IPS-18a (cell line): ENCODE measurements around the gene VPS45.

Source experiments
- H3K27ac ChIP-seq: one replicate; pipeline ENCODE4 v1.5.1; 2013; ENCODE audit warnings: low read length
- H3K27me3 ChIP-seq: one replicate; pipeline ENCODE4 v1.6.1; 2013; ENCODE audit warnings: mild to moderate bottlenecking, low read length; ENCODE audit not compliant: control insufficient read depth, insufficient read depth
- H3K36me3 ChIP-seq: one replicate; pipeline ENCODE4 v1.6.1; 2013; ENCODE audit warnings: low read depth, low read length; ENCODE audit not compliant: control insufficient read depth
- H3K4me1 ChIP-seq: one replicate; pipeline ENCODE4 v1.6.1; 2013; ENCODE audit warnings: low read depth, low read length; ENCODE audit not compliant: control insufficient read depth
- H3K4me3 ChIP-seq: one replicate; pipeline ENCODE4 v1.5.1; 2013; ENCODE audit warnings: low read length
- H3K9ac ChIP-seq: one replicate; pipeline ENCODE4 v1.6.1; 2013; ENCODE audit warnings: mild to moderate bottlenecking, low read length, moderate library complexity
- H3K9me3 ChIP-seq: one replicate; pipeline ENCODE4 v1.6.1; 2013; ENCODE audit warnings: low read depth, low read length; ENCODE audit not compliant: control insufficient read depth

VPS45 gene

GRCh38 chr1:150073516-150073915 lies 5.9 kb downstream of the VPS45 start:
- H3K9ac ChIP-seq = no peak overlapping the region
- peaks cover 3% of the 10 kb centered on the region for H3K4me1 ChIP-seq
- peaks cover 17% of the 10 kb centered on the region for H3K36me3 ChIP-seq
- no peak overlapping the region for H3K4me3 ChIP-seq
- H3K27me3 ChIP-seq = no peaks in the 10 kb centered on the region
- no peaks in the 10 kb centered on the region for H3K9me3 ChIP-seq
- no peak overlapping the region for H3K27ac ChIP-seq

GRCh38 chr1:150076066-150076465 lies 8.5 kb downstream of the VPS45 start:
- Histone ChIP-seq H3K9ac (no peak overlapping the region), H3K4me3 (no peak overlapping the region), H3K9me3 (no peaks in the 10 kb centered on the region), H3K36me3 (peaks cover 24% of the 10 kb centered on the region), H3K27ac (no peak overlapping the region), H3K4me1 (no peaks in the 10 kb centered on the region), H3K27me3 (no peaks in the 10 kb centered on the region)

GRCh38 chr1:150076985-150077384 lies 9.4 kb downstream of the VPS45 start:
- H3K27ac ChIP-seq = no peak overlapping the region
- H3K36me3 ChIP-seq = peaks cover 33% of the 10 kb centered on the region
- H3K9ac ChIP-seq = no peak overlapping the region
- H3K4me3 ChIP-seq = no peak overlapping the region
- H3K4me1 ChIP-seq = no peaks in the 10 kb centered on the region
- H3K27me3 ChIP-seq = no peaks in the 10 kb centered on the region
- H3K9me3 ChIP-seq = no peaks in the 10 kb centered on the region

- no peak overlapping the region for H3K27ac ChIP-seq
- H3K27me3 ChIP-seq = no peaks in the 10 kb centered on the region
- H3K9me3 ChIP-seq = no peaks in the 10 kb centered on the region
- peaks cover 47% of the 10 kb centered on the region for H3K36me3 ChIP-seq
- H3K4me3 ChIP-seq = no peak overlapping the region
- H3K9ac ChIP-seq = no peak overlapping the region
- H3K4me1 ChIP-seq = no peaks in the 10 kb centered on the region
Measured at GRCh38 chr1:150080784-150081183, 13.2 kb downstream of the VPS45 start.

GRCh38 chr1:150082494-150082893 lies 14.9 kb downstream of the VPS45 start:
- no peaks in the 10 kb centered on the region for H3K9me3 ChIP-seq
- peaks cover 47% of the 10 kb centered on the region for H3K36me3 ChIP-seq
- no peak overlapping the region for H3K9ac ChIP-seq
- no peak overlapping the region for H3K27ac ChIP-seq
- H3K4me3 ChIP-seq = no peak overlapping the region
- H3K4me1 ChIP-seq = no peaks in the 10 kb centered on the region
- H3K27me3 ChIP-seq = no peaks in the 10 kb centered on the region

GRCh38 chr1:150083907-150084306 lies 16.3 kb downstream of the VPS45 start:
- H3K4me1 ChIP-seq = no peaks in the 10 kb centered on the region
- no peaks in the 10 kb centered on the region for H3K9me3 ChIP-seq
- H3K4me3 ChIP-seq = no peak overlapping the region
- H3K27ac ChIP-seq = no peak overlapping the region
- no peaks in the 10 kb centered on the region for H3K27me3 ChIP-seq
- no peak overlapping the region for H3K9ac ChIP-seq
- peaks cover 39% of the 10 kb centered on the region for H3K36me3 ChIP-seq

GRCh38 chr1:150085406-150085805 lies 17.8 kb downstream of the VPS45 start:
- Histone ChIP-seq H3K4me3 (no peak overlapping the region), H3K36me3 (peaks cover 34% of the 10 kb centered on the region), H3K9me3 (no peaks in the 10 kb centered on the region), H3K27me3 (no peaks in the 10 kb centered on the region), H3K4me1 (no peaks in the 10 kb centered on the region), H3K27ac (no peak overlapping the region), H3K9ac (no peak overlapping the region)

GRCh38 chr1:150087415-150087814 lies 19.8 kb downstream of the VPS45 start:
- no peak overlapping the region for H3K9ac ChIP-seq

GRCh38 chr1:150089846-150090520 lies 22.4 kb downstream of the VPS45 start:
- Histone ChIP-seq H3K9ac (no peak overlapping the region), H3K27ac (no peak overlapping the region), H3K4me3 (no peak overlapping the region), H3K27me3 (no peaks in the 10 kb centered on the region), H3K4me1 (no peaks in the 10 kb centered on the region), H3K9me3 (no peaks in the 10 kb centered on the region), H3K36me3 (peaks cover 11% of the 10 kb centered on the region)

More at GRCh38 chr1:150087415-150087814, 19.8 kb downstream of the VPS45 start:
- no peaks in the 10 kb centered on the region for H3K27me3 ChIP-seq
- no peak overlapping the region for H3K27ac ChIP-seq
- H3K4me1 ChIP-seq = no peaks in the 10 kb centered on the region
- H3K36me3 ChIP-seq = peaks cover 20% of the 10 kb centered on the region
- H3K4me3 ChIP-seq = no peak overlapping the region
- H3K9me3 ChIP-seq = no peaks in the 10 kb centered on the region

- H3K36me3 ChIP-seq = peaks cover 14% of the 10 kb centered on the region
- H3K9me3 ChIP-seq = no peaks in the 10 kb centered on the region
- no peaks in the 10 kb centered on the region for H3K27me3 ChIP-seq
- no peak overlapping the region for H3K4me3 ChIP-seq
- H3K9ac ChIP-seq = no peak overlapping the region
- H3K27ac ChIP-seq = no peak overlapping the region
- H3K4me1 ChIP-seq = no peaks in the 10 kb centered on the region
Measured at GRCh38 chr1:150092180-150092791, 24.7 kb downstream of the VPS45 start.

GRCh38 chr1:150093805-150094204 lies 26.2 kb downstream of the VPS45 start:
- H3K4me1 ChIP-seq = no peaks in the 10 kb centered on the region
- no peak overlapping the region for H3K4me3 ChIP-seq
- no peak overlapping the region for H3K9ac ChIP-seq
- no peaks in the 10 kb centered on the region for H3K9me3 ChIP-seq
- H3K27ac ChIP-seq = no peak overlapping the region
- H3K36me3 ChIP-seq = peaks cover 17% of the 10 kb centered on the region
- no peaks in the 10 kb centered on the region for H3K27me3 ChIP-seq

- H3K4me1 ChIP-seq = no peaks in the 10 kb centered on the region
- H3K4me3 ChIP-seq = no peak overlapping the region
- H3K9me3 ChIP-seq = no peaks in the 10 kb centered on the region
- no peak overlapping the region for H3K27ac ChIP-seq
- no peaks in the 10 kb centered on the region for H3K27me3 ChIP-seq
- H3K9ac ChIP-seq = no peak overlapping the region
- H3K36me3 ChIP-seq = peaks cover 18% of the 10 kb centered on the region
Measured at GRCh38 chr1:150094734-150095265, 27.2 kb downstream of the VPS45 start.
